NCI-H2029 (cell line): ENCODE results near the gene C11orf16.
A peak's percentile ranks its signal among the peaks of the same experiment; 100 is the strongest.
"Not testable (repeated sequence)": the region's sequence is repeated elsewhere in the genome, so short reads cannot be mapped to it uniquely, and the experiment has no call there.

ENCODE experiments used
- DNase-seq: peaks from one replicate; lab custom pipeline; 2025; lab: John Stamatoyannopoulos, UW

Gene C11orf16

DNA sequence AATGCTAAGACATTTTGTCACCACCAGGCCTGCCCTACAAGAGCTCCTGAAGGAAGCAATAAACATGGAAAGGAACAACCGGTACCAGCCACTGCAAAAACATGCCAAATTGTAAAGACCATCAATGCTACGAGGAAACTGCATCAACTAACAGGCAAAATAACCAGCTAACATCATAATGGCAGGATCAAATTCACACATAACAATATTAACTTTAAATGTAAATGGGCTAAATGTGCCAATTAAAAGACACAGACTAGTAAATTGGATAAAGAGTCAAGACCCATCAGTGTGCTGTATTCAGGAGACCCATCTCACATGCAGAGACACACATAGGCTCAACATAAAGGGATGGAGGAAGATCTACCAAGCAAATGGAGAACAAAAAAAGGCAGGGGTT is 41.6 kb downstream of the C11orf16 start:
- DNase-seq: not testable (repeated sequence)

DNA sequence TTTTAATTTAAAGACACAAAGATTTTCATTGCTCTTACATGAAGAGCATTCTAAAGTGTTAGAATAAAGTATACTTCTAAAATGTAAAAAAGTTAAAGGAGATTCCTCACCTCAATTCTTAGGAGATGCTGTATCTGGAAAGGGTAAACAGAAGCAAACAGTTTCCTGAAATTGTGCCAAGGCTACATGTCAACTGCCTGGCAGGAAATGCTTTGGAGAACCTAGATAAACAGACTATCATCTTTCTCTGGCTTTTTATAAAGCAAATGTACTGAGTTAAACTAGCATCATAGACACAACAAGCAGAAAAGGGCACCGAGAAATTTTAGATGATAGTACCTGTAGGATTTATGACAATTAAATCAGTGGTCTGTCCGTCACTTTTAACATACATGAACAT is 46.4 kb downstream of the C11orf16 start:
- peak; percentile 74 for DNase-seq

DNA sequence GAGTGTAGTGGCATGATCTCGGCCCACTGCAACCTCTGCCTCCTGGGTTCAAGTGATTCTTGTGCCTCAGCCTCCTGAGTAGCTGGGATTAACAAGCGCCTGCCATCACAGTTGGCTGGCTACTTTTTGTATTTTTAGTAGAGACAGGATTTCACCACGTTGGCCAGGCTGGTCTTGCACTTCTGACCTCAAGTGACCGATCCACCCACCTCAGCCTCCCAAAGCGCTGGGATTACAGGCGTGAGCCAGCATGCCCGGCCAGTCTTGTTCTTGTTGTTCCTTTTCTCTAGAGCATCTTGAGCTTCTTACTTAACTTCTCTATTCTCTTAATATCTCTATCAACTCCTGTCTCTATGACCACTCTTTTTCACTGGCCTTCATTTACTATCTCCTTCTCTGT is 51.2 kb downstream of the C11orf16 start:
- DNase-seq: not testable (repeated sequence)

DNA sequence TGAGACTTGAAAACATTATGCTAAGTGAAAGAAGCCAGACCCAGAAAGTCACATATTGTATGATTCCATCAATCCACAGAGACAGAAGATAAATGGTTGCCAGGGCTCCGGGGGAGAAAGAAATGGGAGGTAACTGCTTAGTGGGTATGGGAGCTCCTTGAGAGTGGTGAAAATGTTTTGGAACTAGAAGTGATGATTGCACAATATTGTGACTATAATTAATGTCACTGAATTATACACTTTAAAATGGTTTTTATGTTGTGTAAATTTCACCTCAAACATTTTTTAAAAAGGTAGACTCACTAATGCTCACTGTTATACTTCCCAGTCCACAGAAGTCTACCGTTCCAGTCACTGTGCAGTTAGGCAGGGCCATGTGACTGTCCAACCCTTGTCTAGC is 54.0 kb downstream of the C11orf16 start:
- no peak for DNase-seq

DNA sequence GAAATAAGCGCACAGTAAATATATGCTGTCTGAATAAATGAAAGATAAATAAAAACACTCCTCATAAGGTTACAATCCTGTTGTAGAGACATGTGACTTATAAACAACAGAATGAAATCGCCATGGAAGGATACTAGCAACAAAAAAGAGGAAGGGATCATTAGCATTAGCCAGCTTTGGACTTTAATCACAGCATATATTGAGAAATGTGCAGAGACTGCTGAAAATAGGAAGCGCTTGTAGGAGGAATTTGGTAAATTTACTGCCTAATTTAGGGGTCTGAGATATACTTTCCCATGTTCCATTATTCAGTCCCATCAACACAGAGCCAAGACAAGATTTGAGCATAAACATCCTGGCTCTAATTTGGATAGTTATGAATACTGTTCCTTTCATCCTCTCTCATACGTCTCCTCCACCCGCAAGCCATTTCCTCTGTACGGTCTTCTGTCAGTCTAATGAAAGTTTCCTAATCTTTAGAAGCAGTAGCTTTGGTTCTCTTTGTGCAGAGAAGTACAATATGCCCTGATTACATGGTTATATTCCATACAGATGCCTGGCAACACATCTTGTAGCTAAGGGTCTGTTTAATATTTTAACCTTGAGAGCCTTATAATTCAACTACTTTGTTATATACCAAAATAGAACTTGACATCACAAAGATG is 58.9 kb downstream of the C11orf16 start:
- no peak for DNase-seq

DNA sequence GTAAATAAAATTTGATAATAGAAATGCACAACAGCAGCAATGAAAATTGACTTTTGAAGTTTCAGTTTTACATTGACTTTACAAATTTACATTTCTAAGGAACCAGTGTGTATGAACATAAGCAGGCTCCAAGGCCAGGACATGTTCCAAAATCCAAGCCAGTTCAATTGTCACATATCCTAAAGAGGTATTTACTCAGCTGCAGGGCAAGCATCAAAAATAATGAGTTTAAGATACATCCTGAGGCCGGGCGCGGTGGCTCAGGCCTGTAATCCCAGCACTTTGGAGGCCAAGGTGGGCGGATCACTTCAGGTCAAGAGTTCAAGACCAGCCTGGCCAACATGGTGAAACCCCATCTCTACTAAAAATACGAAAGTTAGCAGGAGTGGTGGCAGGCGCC is 60.8 kb downstream of the C11orf16 start:
- no peak for DNase-seq

DNA sequence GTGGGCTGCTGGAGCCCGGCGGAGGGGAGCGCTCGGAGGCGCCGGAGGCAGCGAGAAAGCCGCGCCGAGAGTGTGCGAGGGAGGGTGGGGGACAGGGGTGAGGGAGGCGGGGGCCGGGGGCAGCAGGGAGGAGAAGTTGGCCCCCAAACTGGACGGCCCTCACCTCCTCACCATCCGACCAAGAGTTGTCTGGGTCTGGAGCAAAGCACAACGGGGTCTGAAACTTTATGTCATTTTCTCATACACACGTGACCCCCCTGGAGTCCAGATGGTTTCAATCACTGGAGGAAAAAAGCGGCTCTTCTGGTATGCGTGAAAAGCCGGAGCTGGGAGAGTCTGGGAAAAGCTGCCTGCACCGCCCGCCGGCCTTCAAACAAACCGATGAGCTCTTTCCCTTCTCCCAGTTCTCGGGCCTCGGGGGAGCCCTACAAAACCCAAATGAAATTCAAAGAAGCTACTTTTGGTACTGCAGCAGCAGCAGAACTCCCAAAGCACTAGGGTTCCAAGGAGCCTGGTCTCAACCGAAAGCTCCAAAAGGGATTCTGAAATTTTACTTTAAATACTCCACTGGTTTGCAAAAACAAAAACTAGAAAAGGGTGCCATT is 61.5 kb downstream of the C11orf16 start:
- peak; percentile 33 for DNase-seq

DNA sequence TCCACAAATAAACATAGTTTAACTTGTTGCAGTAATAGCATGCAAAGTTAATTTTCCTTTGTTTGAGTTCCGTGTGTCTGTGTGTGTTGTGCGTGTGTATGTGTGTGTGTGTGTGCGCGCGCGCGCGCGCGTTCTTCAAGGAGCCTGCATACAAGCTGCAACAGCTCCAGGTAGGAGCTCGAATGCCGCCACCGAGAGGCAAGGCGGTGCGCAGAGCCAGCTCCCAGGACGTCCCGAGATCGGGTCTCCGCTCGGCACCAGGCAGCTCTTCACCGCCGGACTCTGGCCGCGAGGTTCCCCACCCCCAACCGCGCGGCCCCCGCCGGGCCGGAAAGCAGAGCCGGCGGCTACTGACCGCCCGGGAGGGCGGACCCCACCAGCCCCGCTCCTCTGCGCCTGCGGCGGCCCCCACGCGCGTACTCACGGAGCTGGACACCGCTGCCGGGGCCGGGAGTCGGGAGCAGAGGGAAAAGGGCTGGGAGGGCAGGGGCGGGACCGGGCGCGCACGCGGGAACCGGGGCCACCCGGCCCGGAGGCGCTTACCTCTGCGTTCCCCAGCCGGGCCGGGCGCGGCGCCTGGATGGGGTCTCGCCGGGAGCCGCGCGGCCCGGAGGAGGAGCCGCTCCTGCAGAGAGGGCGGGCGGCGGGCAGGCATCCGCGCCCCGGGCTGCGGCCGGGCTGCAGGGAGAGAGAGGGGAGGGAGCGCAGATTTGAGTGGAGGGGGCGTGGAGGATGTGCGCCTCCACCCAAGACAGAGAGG is 62.2 kb downstream of the C11orf16 start:
- DNase-seq: peak; percentile 49
